Measurements from ENCODE around the gene P2RX2. TPM values are rescaled to one million over a fixed set of nuclear protein-coding genes. Genes with fewer than 3 reads are reported as not detected.

Gene P2RX2
- total and polyA plus RNA-seq, 2 experiments from 2014 or later: 1.1 to 1.7 TPM

DNA sequence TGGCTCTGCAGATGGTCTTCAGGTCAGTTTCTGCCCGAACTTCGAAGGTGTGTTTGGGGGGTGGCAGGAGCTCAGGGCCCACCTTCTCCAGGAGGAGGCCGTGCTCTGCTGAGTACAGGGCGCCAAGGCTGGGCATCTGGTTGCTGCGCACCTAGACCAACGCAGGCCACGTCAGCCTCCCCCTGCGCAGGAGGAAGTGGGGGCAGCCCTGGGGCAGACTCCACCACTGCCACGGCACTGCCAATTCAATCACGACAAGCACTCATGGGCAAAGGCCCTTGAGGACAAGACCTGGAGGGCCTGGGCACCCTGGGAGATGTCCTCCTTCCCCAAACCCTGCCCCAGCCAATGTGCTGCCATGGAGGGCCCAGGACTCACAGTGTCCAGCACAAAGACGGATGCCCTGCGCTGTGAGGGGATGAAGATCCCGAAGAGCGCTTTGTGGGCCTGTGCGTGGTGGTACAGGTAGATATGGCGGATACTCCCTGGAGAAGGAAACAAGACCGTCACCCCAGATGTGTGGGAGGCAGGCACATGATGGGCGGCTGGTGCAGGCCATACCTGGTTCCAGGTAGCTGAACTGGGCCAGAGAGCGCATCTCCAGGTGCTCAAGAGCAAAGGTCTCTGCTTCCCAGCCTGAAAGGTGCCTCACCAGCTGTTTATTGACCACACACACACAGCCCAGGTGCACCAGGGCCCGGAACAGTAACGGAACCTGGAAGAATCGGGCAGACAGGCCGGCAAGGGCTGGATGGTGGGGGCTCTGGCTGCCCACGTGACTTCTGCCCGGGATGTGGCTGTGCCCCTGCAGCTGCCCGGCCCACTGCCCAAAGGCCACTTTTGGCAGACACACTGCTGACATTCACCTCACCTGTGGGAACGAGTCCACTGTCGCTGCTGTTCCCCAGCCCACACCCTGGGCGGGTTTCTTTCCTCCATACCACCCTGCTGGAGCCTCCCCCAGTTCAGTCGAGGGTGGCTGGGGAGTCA, 24.6 kb downstream of the P2RX2 start:
- Histone ChIP-seq H3K4me3 (no peak overlapping the region), H3K79me2 (replicated peaks; ENCODE audit: insufficient read depth) (no peaks in the 10 kb centered on the region), H2AFZ (no peak overlapping the region), H3K27ac (ENCODE audit: low read depth) (no peak overlapping the region), H3K4me1 (ENCODE audit: insufficient read depth) (no peaks in the 10 kb centered on the region), H3K27me3 (ENCODE audit: insufficient read depth) (no peaks in the 10 kb centered on the region), H3K4me2 (no peak overlapping the region), H3F3A (replicated peaks; ENCODE audit: low read depth) (peaks cover 8% of the 10 kb centered on the region; the same call in 1 of the 2 replicates), H3K36me3 (ENCODE audit: insufficient read depth) (peaks cover 35% of the 10 kb centered on the region), H4K20me1 (replicated peaks; ENCODE audit: insufficient read depth) (peaks cover 13% of the 10 kb centered on the region), H3K9me2 (ENCODE audit: insufficient read depth) (no peaks in the 10 kb centered on the region)
- DNase-seq (ENCODE audit: low spot score) (no peak), ATAC-seq (no peak)
- H3K27me3 Mint-ChIP-seq (ENCODE audit: insufficient read depth, low read depth, poor library complexity): peaks cover 8% of the 10 kb centered on the region
- peaks cover 78% of the 10 kb centered on the region for H3K36me3 Mint-ChIP-seq (ENCODE audit: low read depth)
- H3K4me3 Mint-ChIP-seq: no peak overlapping the region
- no peak overlapping the region for H3K27ac Mint-ChIP-seq
- no peak for TF ChIP-seq NANOG (IDR thresholded peaks at IDR 0.05; ENCODE audit: borderline replicate concordance)
- TF ChIP-seq, protein P1, sequence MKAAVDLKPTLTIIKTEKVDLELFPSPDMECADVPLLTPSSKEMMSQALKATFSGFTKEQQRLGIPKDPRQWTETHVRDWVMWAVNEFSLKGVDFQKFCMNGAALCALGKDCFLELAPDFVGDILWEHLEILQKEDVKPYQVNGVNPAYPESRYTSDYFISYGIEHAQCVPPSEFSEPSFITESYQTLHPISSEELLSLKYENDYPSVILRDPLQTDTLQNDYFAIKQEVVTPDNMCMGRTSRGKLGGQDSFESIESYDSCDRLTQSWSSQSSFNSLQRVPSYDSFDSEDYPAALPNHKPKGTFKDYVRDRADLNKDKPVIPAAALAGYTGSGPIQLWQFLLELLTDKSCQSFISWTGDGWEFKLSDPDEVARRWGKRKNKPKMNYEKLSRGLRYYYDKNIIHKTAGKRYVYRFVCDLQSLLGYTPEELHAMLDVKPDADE (IDR thresholded peaks at IDR 0.05): no peak
- no peak for TF ChIP-seq ZNF114 (CRISPR knock-in tag; IDR thresholded peaks at IDR 0.05)
- TF ChIP-seq JUNB (IDR thresholded peaks at IDR 0.05; ENCODE audit: unreplicated experiment): no peak
- no peak for TF ChIP-seq EZH2phosphoT487 (IDR thresholded peaks at IDR 0.05; ENCODE audit: unreplicated experiment)
- TF ChIP-seq CREB1 (CRISPR knock-in tag; IDR thresholded peaks at IDR 0.05; ENCODE audit: low read depth): no peak
- TF ChIP-seq STAT1 (IDR thresholded peaks at IDR 0.05; ENCODE audit: unreplicated experiment): no peak
- TF ChIP-seq POLR2AphosphoS5 (IDR thresholded peaks at IDR 0.05; ENCODE audit: low read depth): no peak
- TF ChIP-seq, protein P2, sequence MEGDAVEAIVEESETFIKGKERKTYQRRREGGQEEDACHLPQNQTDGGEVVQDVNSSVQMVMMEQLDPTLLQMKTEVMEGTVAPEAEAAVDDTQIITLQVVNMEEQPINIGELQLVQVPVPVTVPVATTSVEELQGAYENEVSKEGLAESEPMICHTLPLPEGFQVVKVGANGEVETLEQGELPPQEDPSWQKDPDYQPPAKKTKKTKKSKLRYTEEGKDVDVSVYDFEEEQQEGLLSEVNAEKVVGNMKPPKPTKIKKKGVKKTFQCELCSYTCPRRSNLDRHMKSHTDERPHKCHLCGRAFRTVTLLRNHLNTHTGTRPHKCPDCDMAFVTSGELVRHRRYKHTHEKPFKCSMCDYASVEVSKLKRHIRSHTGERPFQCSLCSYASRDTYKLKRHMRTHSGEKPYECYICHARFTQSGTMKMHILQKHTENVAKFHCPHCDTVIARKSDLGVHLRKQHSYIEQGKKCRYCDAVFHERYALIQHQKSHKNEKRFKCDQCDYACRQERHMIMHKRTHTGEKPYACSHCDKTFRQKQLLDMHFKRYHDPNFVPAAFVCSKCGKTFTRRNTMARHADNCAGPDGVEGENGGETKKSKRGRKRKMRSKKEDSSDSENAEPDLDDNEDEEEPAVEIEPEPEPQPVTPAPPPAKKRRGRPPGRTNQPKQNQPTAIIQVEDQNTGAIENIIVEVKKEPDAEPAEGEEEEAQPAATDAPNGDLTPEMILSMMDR (conservative IDR thresholded peaks at IDR 0.05; ENCODE audit: low read depth in 2 of 2): no peak
- no peaks in the 10 kb centered on the region for H3K9me3 Mint-ChIP-seq
- no peaks in the 10 kb centered on the region for H3K4me1 Mint-ChIP-seq

DNA sequence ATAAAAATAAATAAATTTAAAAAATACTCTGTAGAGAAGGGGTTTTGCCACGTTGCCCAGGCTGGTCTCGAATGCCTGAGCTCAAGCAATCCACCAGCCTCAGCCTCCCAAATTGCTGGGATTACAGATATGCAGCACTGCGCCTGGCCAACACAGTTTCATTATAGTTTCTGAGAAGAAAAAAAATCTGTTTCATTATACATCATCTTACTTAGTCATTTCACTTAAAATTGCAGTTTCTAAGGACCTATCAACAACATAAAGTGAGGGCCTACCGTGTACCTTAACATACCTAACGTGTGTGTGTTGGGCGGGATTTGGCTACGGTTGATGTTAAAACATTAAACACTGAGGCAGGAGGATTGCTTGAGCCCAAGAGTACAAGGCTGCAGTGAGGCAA, 28.3 kb downstream of the P2RX2 start:
- Histone ChIP-seq H3K27me3 (ENCODE audit: insufficient read depth) (no peaks in the 10 kb centered on the region), H3K9me2 (ENCODE audit: insufficient read depth) (no peaks in the 10 kb centered on the region), H3K4me1 (ENCODE audit: insufficient read depth) (no peaks in the 10 kb centered on the region), H3K36me3 (ENCODE audit: insufficient read depth) (peaks cover 36% of the 10 kb centered on the region), H3K79me2 (replicated peaks; ENCODE audit: insufficient read depth) (no peaks in the 10 kb centered on the region), H3K27ac (ENCODE audit: low read depth) (no peak overlapping the region), H3F3A (replicated peaks; ENCODE audit: low read depth) (no peaks in the 10 kb centered on the region), H3K4me3 (no peak overlapping the region), H2AFZ (no peak overlapping the region), H4K20me1 (replicated peaks; ENCODE audit: insufficient read depth) (peaks cover 17% of the 10 kb centered on the region), H3K4me2 (no peak overlapping the region)
- Mint-ChIP-seq H3K4me3 (no peak overlapping the region), H3K36me3 (ENCODE audit: low read depth) (peaks cover 81% of the 10 kb centered on the region), H3K4me1 (no peaks in the 10 kb centered on the region), H3K27ac (no peak overlapping the region), H3K27me3 (ENCODE audit: insufficient read depth, low read depth, poor library complexity) (peaks cover 5% of the 10 kb centered on the region), H3K9me3 (no peaks in the 10 kb centered on the region)
- DNase-seq (ENCODE audit: low spot score) (no peak), ATAC-seq (no peak)
- TF ChIP-seq, protein P3, sequence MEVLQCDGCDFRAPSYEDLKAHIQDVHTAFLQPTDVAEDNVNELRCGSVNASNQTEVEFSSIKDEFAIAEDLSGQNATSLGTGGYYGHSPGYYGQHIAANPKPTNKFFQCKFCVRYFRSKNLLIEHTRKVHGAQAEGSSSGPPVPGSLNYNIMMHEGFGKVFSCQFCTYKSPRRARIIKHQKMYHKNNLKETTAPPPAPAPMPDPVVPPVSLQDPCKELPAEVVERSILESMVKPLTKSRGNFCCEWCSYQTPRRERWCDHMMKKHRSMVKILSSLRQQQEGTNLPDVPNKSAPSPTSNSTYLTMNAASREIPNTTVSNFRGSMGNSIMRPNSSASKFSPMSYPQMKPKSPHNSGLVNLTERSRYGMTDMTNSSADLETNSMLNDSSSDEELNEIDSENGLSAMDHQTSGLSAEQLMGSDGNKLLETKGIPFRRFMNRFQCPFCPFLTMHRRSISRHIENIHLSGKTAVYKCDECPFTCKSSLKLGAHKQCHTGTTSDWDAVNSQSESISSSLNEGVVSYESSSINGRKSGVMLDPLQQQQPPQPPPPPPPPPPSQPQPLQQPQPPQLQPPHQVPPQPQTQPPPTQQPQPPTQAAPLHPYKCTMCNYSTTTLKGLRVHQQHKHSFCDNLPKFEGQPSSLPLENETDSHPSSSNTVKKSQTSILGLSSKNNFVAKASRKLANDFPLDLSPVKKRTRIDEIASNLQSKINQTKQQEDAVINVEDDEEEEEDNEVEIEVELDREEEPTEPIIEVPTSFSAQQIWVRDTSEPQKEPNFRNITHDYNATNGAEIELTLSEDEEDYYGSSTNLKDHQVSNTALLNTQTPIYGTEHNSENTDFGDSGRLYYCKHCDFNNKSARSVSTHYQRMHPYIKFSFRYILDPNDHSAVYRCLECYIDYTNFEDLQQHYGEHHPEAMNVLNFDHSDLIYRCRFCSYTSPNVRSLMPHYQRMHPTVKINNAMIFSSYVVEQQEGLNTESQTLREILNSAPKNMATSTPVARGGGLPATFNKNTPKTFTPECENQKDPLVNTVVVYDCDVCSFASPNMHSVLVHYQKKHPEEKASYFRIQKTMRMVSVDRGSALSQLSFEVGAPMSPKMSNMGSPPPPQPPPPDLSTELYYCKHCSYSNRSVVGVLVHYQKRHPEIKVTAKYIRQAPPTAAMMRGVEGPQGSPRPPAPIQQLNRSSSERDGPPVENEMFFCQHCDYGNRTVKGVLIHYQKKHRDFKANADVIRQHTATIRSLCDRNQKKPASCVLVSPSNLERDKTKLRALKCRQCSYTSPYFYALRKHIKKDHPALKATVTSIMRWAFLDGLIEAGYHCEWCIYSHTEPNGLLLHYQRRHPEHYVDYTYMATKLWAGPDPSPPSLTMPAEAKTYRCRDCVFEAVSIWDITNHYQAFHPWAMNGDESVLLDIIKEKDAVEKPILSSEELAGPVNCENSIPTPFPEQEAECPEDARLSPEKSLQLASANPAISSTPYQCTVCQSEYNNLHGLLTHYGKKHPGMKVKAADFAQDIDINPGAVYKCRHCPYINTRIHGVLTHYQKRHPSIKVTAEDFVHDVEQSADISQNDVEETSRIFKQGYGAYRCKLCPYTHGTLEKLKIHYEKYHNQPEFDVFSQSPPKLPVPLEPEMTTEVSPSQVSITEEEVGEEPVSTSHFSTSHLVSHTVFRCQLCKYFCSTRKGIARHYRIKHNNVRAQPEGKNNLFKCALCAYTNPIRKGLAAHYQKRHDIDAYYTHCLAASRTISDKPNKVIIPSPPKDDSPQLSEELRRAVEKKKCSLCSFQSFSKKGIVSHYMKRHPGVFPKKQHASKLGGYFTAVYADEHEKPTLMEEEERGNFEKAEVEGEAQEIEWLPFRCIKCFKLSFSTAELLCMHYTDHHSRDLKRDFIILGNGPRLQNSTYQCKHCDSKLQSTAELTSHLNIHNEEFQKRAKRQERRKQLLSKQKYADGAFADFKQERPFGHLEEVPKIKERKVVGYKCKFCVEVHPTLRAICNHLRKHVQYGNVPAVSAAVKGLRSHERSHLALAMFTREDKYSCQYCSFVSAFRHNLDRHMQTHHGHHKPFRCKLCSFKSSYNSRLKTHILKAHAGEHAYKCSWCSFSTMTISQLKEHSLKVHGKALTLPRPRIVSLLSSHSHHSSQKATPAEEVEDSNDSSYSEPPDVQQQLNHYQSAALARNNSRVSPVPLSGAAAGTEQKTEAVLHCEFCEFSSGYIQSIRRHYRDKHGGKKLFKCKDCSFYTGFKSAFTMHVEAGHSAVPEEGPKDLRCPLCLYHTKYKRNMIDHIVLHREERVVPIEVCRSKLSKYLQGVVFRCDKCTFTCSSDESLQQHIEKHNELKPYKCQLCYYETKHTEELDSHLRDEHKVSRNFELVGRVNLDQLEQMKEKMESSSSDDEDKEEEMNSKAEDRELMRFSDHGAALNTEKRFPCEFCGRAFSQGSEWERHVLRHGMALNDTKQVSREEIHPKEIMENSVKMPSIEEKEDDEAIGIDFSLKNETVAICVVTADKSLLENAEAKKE (CRISPR knock-in tag; IDR thresholded peaks at IDR 0.05): no peak
- TF ChIP-seq JUNB (IDR thresholded peaks at IDR 0.05; ENCODE audit: unreplicated experiment): no peak
- no peak for TF ChIP-seq ZNF114 (CRISPR knock-in tag; IDR thresholded peaks at IDR 0.05)
